A172 (cell line): ENCODE data around the gene TUBB6. TPM values are rescaled to one million over a fixed set of nuclear protein-coding genes. Genes with fewer than 3 reads are reported as not detected.

ENCODE experiments used
- DNase-seq: peaks from one replicate; pipeline ENCODE4 v3.0.0-alpha.2; 2015; ENCODE audit warnings: low spot score
- total RNA-seq: library from RNA; depleted of rRNA; stranded (reverse); fragments of >200 nt; shearing (Covaris generic); gene quantifications from 2 replicates; pipeline ENCODE4 v1.2.3, GENCODE V29; 2014

Gene TUBB6
- total RNA-seq, 1 experiment from 2014 or later: 464 TPM

GRCh38 chr18:12314591-12315305 is 6.7 kb downstream of the TUBB6 start:
- DNase-seq: no peak

GRCh38 chr18:12315490-12315889 is 7.4 kb downstream of the TUBB6 start:
- DNase-seq: no peak

DNA sequence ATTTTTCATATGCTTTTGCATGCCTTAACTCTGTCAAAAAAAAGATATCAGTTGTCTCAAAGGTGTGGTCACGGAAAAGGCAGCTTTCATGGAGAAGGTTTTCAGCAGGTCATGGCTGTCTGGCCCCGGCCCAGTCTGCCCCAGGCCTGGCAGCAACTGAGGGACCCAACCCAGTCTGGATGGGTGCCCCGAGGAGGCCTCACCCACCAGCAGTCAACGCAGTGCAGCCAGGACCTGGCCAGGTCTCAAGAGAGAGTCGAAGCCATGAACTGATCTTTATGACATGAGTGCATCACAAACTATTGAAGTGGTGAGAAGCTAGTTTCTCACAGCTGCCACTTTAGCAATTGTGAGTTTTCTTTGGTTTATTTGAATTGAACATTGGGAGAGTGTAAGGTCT is 7.9 kb downstream of the TUBB6 start:
- DNase-seq: no peak

- no peak for DNase-seq
Measured at GRCh38 chr18:12317664-12318333, 9.8 kb downstream of the TUBB6 start.

- DNase-seq: no peak
Measured at GRCh38 chr18:12318334-12318697, 10.3 kb downstream of the TUBB6 start.

DNA sequence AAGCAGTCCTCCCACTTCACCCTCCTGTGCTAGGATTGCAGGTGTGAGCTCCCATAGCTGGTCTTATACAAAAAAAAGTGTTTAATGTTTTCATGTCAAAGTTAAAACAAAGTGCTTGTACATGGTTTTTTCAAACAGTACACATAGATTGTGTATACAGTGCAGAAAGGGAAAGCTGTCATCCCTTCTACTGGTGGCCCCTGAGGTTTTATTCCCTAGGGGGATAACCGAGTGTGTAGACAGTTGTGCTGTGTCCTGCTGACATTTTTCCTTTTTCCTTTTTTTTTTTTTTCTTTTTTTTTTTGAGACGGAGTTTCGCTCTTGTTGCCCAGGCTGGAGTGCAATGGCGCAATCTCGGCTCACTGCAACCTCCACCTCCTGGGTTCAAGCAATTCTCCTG is 10.8 kb downstream of the TUBB6 start:
- DNase-seq: no peak

DNA sequence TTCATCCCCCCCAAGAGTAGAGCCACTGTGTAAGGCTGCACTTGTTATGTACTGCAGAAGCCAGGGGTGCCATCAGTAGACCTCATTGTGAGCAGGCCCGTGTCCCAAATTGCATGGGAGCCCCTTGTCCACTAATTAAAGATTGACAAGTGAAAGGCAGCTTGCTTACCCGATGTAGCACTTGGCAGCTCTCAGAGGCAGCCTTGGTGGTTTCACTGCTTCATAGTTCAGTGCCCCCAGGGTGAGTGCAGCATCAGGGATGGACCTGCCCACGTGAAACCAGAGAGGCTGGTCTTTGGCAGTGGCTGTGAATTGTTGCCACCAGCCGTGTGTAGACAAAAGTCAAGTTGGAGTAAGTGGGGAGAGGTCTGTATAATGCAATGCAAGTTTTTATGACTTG is 13.3 kb downstream of the TUBB6 start:
- no peak for DNase-seq

GRCh38 chr18:12324991-12325725 is 17.1 kb downstream of the TUBB6 start:
- DNase-seq: no peak

DNA sequence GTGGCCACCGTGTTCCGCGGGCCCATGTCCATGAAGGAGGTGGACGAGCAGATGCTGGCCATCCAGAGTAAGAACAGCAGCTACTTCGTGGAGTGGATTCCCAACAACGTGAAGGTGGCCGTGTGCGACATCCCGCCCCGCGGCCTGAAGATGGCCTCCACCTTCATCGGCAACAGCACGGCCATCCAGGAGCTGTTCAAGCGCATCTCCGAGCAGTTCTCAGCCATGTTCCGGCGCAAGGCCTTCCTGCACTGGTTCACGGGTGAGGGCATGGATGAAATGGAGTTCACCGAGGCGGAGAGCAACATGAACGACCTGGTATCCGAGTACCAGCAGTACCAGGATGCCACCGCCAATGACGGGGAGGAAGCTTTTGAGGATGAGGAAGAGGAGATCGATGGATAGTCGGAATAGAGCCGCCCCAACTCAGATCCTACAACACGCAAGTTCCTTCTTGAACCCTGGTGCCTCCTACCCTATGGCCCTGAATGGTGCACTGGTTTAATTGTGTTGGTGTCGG is 17.7 kb downstream of the TUBB6 start:
- DNase-seq: no peak

GRCh38 chr18:12326711-12327460 is 18.8 kb downstream of the TUBB6 start:
- no peak for DNase-seq

DNA sequence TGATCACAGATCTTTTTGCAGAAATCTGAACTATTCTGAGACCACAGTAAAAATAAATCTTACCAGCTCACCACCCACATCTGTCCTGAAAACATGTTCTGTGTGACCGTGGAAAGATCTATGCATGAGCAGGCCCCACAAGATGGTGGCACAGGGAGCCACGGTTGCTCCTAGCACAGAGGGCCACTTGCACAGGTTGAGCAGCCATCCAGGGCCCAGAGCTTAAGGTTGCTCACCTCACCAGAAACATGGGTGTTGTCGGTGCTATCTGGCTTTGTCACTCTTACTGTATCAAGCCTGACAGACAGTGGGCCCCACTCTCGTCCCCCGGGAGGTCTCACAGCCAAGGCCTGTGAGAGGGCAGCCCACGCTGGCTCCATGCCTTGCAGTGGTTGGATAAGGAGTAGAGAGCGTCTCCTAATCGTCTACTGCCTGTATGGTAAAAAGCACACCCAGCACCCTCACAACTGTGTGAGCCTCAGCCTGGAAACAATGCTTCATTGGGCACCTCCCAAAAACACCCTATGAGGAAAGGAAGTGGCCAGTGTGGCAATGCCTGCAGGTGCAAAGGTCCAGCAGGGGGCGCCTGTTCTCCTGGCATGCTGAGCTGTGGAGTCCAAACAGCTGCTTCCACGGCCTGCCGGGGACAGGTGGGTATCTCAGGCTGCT is 19.6 kb downstream of the TUBB6 start:
- DNase-seq: peak; percentile 85

DNA sequence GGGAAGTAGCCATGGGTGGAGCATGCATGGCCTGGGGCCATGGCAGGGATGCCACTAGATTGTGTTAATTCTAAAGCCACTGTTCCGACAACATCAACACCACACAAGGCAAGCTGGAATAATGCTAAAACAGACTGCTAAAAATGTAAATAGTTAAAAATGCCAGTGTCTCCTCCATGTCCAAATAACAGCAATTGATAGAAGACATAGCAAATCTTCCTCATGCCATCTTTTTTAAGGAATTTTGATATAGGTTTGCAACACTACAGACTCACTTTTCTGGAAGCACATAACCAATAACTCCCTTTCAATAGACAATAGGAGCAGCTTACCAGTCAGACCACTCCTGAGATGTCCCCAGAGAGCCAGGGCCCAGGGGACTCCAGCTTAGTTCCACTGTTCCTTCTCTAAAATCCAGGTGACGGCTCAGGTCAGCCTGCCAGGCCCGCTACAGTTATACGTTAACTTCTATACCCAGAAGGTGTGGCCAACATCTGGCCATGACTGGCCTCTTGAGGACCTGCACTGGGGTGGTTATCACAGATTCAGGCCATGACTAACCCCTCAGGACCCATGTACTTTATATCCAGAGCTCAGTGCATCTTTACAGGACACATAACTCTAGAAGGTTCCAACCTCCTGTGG is 20.3 kb downstream of the TUBB6 start:
- no peak for DNase-seq

DNA sequence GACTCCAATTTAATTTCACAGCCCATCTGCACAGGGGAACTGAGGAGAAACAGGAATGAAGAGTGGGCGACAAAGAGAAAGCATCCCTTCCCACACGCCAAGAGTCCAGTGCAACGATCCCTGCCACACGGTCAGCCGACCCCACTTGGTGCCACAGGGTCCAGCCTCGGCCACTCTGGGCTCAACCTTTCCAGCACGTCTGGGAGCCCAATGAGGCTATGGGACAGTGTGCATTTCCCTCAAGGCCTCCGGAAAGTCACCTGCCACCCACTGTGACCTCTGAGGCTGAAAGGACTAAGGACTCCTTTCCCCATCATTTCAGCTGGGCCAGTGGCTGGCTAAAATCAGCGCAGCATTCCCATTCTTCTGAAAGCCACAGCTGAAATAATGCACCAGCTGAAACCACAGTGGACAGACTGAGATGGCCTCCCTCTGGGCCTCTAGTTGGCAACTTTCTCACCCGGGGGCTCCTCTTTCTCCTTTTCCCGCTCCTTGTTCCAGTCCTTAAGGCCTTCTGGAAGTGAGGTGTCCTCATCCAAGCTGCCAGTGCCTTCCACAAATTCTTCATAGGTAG is 21.2 kb downstream of the TUBB6 start:
- DNase-seq: no peak

DNA sequence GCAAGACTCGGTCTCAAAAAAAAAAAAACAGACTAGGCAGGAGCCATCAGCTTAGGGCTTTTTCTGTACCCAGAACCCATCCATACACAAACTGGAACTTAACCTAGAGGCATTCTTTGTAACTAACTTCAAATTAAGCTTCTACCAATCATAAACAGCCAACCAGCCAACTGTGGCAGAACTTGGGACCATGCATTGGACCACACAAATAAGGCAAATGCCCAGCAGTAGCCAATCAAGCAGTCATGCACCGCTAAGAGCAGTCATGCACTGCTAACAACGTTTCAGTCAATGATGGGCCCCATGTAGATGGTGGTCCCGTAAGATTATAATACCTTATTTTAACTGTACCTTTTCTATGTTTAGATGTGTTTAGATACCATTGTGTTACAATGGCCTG is 22.7 kb downstream of the TUBB6 start:
- no peak for DNase-seq

GRCh38 chr18:12333506-12334290 is 25.7 kb downstream of the TUBB6 start:
- no peak for DNase-seq

- no peak for DNase-seq
Measured at GRCh38 chr18:12334366-12334808, 26.3 kb downstream of the TUBB6 start.

- no peak for DNase-seq
Measured at GRCh38 chr18:12334863-12335262, 26.8 kb downstream of the TUBB6 start.

- no peak for DNase-seq
Measured at GRCh38 chr18:12335503-12335902, 27.5 kb downstream of the TUBB6 start.

- DNase-seq: no peak
Measured at GRCh38 chr18:12336171-12336613, 28.2 kb downstream of the TUBB6 start.

DNA sequence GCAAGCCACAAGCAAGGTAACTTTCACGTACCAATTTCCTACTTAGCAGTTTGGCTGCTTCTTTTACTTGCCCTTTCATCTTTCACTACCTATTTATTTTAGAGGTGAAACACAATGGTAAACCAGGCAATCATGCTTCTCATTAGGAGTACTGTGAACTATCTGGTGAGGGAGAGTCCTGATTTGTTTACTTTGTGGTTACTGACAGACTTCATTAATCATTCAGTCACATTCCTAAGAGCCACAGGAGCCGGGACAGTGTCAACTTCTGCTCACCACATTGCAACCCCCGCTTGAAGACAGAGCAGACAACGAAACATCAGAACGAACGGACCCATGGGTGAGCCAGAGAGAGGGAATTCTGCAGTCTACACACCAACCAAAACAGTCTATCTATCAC is 28.8 kb downstream of the TUBB6 start:
- peak; percentile 79 for DNase-seq
